ENCODE data around the gene SENP2. TPM values are rescaled to one million over a fixed set of nuclear protein-coding genes. Genes with fewer than 3 reads are reported as not detected.
A peak's percentile ranks its signal among the peaks of the same experiment; 100 is the strongest.
"Not testable (repeated sequence)": the region's sequence is repeated elsewhere in the genome, so short reads cannot be mapped to it uniquely, and the experiment has no call there.

SENP2 gene
- total RNA-seq, 4 donors from 2014 or later = 22.4 to 32.2 (median 26.8) TPM

GRCh38 chr3:185575108-185575869 is 10.8 kb upstream of the SENP2 start:
- H3K4me1 ChIP-seq; H3K27me3 ChIP-seq; H3K27ac ChIP-seq (replicated peaks in 1 of 4); intact Hi-C loops (cut with DNase I); DNase-seq (ENCODE audit: extremely low spot score); H3K4me3 ChIP-seq; H3K36me3 ChIP-seq: not testable (repeated sequence)
- TF ChIP-seq CTCF (IDR thresholded peaks at IDR 0.05) = peak in 2 of 3 experiments; percentile 23 to 58
- WGBS = 37% methylated on average over 10 of the region's 17 CpGs
- H3K9me3 ChIP-seq = peaks cover 0 to 11% (median 3%) of the 10 kb centered on the region in 4 donors

GRCh38 chr3:185582236-185582635 is 3.9 kb upstream of the SENP2 start:
- 58% methylated on average over 3 of the region's 3 CpGs for WGBS
- no peaks in the 10 kb centered on the region for H3K9me3 ChIP-seq
- H3K4me1 ChIP-seq = peaks cover 6 to 14% (median 13%) of the 10 kb centered on the region in 4 donors
- no peaks in the 10 kb centered on the region for H3K36me3 ChIP-seq
- no peak overlapping the region for H3K27ac ChIP-seq (replicated peaks in 1 of 4)
- intact Hi-C loops (cut with DNase I) = no loop called here
- no peak overlapping the region for H3K4me3 ChIP-seq
- TF ChIP-seq EP300 (IDR thresholded peaks at IDR 0.05) (no peak), POLR2A (IDR thresholded peaks at IDR 0.05; ENCODE audit: low read depth) (no peak), POLR2AphosphoS5 (IDR thresholded peaks at IDR 0.05) (no peak), CTCF (IDR thresholded peaks at IDR 0.05) (no peak)
- H3K27me3 ChIP-seq = no peaks in the 10 kb centered on the region
- no peak for DNase-seq (ENCODE audit: extremely low spot score)

- Histone ChIP-seq H3K36me3 (no peaks in the 10 kb centered on the region), H3K4me3 (no peak overlapping the region), H3K4me1 (peaks cover 8 to 21% (median 17%) of the 10 kb centered on the region in 4 donors), H3K9me3 (no peaks in the 10 kb centered on the region), H3K27me3 (no peaks in the 10 kb centered on the region), H3K27ac (replicated peaks in 1 of 4) (no peak overlapping the region)
- TF ChIP-seq POLR2A (IDR thresholded peaks at IDR 0.05; ENCODE audit: low read depth) = no peak
- TF ChIP-seq POLR2AphosphoS5 (IDR thresholded peaks at IDR 0.05) = no peak
- no peak for TF ChIP-seq EP300 (IDR thresholded peaks at IDR 0.05)
- no peak for TF ChIP-seq CTCF (IDR thresholded peaks at IDR 0.05)
- DNase-seq (ENCODE audit: extremely low spot score) = no peak
- intact Hi-C loops (cut with DNase I) = no loop called here
- WGBS = 20% methylated on average over 3 of the region's 3 CpGs
Observed at GRCh38 chr3:185582871-185583270, 3.2 kb upstream of the SENP2 start.

GRCh38 chr3:185583925-185584324 is 2.2 kb upstream of the SENP2 start:
- H3K27ac ChIP-seq (replicated peaks in 1 of 4) = no peak overlapping the region
- no peaks in the 10 kb centered on the region for H3K27me3 ChIP-seq
- intact Hi-C loops (cut with DNase I) = no loop called here
- TF ChIP-seq CTCF (IDR thresholded peaks at IDR 0.05) (no peak), POLR2A (IDR thresholded peaks at IDR 0.05; ENCODE audit: low read depth) (no peak), EP300 (IDR thresholded peaks at IDR 0.05) (no peak), POLR2AphosphoS5 (IDR thresholded peaks at IDR 0.05) (no peak)
- H3K9me3 ChIP-seq = no peaks in the 10 kb centered on the region
- 54% methylated on average over 6 of the region's 6 CpGs for whole genome bisulfite sequencing
- H3K36me3 ChIP-seq = no peaks in the 10 kb centered on the region
- peaks cover 15 to 31% (median 28%) of the 10 kb centered on the region in 4 donors for H3K4me1 ChIP-seq
- no peak overlapping the region for H3K4me3 ChIP-seq
- DNase-seq (ENCODE audit: extremely low spot score) = no peak

- H3K4me3 ChIP-seq = no peak overlapping the region
- peaks cover 20 to 38% (median 36%) of the 10 kb centered on the region in 4 donors for H3K4me1 ChIP-seq
- no peak overlapping the region for H3K27ac ChIP-seq (replicated peaks in 1 of 4)
- no peaks in the 10 kb centered on the region for H3K27me3 ChIP-seq
- intact Hi-C loops (cut with DNase I) = no loop called here
- 96% methylated on average over 4 of the region's 4 CpGs for WGBS
- no peaks in the 10 kb centered on the region for H3K36me3 ChIP-seq
- no peaks in the 10 kb centered on the region for H3K9me3 ChIP-seq
- no peak for TF ChIP-seq POLR2AphosphoS5 (IDR thresholded peaks at IDR 0.05)
- no peak for TF ChIP-seq EP300 (IDR thresholded peaks at IDR 0.05)
- TF ChIP-seq POLR2A (IDR thresholded peaks at IDR 0.05; ENCODE audit: low read depth) = no peak
- no peak for TF ChIP-seq CTCF (IDR thresholded peaks at IDR 0.05)
- no peak for DNase-seq (ENCODE audit: extremely low spot score)
Observed at GRCh38 chr3:185584686-185585085, 1.4 kb upstream of the SENP2 start.

Measured in esophagus muscularis mucosa (tissue), 4 donors.